ENCODE measurements around the gene RPEL1.
"Not testable (repeated sequence)": the region's sequence is repeated elsewhere in the genome, so short reads cannot be mapped to it uniquely, and the experiment has no call there.

Gene RPEL1

DNA sequence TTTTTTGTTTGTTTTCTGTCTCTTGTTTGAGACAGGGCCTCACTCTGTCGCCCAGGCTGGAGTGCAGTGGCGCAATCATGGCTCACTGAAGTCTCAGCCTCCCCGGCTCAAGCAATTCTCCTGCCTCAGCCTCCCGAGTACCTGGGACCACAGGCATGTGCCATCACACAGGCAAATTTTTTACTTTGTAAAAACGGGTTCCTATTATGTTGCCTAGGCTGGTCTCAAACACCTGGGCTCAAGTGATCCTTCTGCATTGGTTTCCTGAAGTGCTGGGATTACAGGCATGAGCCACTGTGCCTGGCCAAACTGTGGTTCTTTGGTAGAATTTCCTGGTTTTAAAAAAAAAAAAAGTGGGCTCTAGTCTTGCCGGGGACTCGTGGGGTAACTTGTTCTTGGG, at the start of gene RPEL1:
Gene RPEL1, plus strand, starts transcription at position 301 of the 400 bp plus-strand sequence. CDS start 110 bp downstream, outside the sequence.
- DNase-seq: not testable (repeated sequence)

DNA sequence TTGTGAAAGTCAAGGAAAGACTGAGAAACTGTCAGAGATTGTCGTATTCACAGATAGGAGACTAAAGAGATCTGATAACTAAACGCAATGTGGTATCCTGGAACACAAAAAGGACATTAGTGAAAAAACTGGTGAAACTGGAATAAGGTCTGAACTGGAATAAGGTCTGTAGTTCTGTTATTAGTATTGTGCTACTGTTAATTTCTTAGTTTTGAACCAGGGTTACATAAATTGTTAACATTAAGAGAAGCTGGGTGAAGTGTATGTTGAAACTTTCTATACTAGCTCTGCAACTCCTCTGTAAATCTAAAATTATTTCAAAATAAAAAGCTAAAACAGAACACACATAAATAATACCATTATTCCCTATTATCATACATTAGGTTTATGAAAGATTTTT, 49.2 kb upstream of the RPEL1 start:
- DNase-seq: no peak

- DNase-seq: no peak
Observed at GRCh38 chr10:103197174-103197573, 48.5 kb upstream of the RPEL1 start.

DNA sequence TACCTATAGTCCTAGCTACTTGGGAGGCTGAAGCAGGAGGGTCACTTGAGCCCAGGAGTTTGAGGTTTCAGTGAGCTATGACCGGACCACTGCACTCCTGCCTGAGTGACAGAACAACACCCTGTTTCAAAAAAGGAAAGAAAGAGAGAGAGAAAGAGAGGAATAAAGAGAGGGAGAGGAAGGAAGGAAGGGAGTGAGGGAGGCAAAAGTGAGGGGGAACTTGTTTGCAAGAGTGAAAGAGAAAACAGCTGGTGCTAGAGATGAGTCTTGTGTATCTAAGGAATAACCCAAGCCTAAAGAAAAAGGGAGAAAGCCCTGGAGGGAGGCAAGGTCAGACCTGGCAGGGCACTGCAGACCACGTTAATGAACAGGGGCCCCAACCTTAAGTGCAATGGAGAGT, 47.8 kb upstream of the RPEL1 start:
- DNase-seq: no peak

DNA sequence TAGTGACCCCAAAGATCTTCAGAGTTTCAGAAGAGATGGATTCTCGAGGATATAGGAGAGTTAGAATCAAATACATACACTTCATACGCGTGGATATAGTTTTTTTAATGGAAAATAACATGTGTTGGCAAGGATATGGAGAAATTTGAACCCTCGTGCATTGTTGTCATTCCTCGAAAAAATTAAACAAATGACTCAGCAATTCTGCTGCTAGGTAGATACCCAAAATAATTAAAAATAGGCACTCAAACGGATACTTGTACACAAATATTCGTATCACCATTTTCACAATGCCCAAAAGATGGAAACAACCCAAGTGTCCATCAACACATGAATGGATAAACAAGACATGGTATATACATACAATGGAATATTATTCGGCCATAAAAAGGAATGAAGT, 47.0 kb upstream of the RPEL1 start:
- no peak for DNase-seq

- DNase-seq: no peak
Observed at GRCh38 chr10:103199488-103199887, 46.2 kb upstream of the RPEL1 start.

DNA sequence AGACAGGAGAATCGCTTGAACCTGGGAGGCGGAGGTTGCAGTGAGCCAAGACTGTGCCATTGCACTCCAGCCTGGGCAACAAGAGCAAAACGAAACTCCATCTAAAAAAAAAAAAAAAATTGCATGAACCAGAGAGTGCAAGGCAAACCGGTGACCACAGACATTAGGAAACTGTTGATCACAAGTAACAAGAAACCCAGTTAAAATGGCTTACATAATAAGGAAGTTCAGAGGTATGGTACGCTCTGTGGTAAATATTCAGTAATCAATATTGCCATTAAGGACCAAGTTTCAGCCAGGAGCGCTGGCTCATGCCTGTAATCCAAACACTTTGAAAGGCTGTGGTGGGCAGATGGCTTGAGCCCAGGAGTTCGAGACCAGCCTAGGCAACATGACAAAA, 43.4 kb upstream of the RPEL1 start:
- DNase-seq: no peak

GRCh38 chr10:103203466-103203865, 42.2 kb upstream of the RPEL1 start:
- no peak for DNase-seq

- no peak for DNase-seq
Observed at GRCh38 chr10:103204353-103205255, 41.1 kb upstream of the RPEL1 start.

GRCh38 chr10:103205401-103205800, 40.3 kb upstream of the RPEL1 start:
- not testable (repeated sequence) for DNase-seq

GRCh38 chr10:103206715-103207114, 39.0 kb upstream of the RPEL1 start:
- DNase-seq: not testable (repeated sequence)

DNA sequence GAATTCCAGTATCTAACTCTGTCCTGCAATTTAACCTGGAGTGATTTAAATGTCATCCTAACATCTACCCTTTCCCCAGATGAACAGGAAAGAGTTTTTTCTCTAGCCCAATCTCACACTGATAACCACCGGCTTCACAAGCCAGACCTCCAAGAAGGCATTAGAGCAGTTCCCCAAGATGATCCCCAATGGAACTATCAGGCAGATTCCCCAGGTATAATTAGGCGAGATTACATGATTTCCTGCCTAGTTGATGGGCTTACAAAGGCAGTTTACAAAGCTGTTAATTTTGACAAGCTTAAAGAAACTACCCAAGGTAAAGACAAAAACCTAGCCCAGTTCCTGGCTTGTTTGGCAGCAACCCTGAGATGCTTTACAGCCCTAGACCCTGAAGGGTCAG, 38.5 kb upstream of the RPEL1 start:
- no peak for DNase-seq

GRCh38 chr10:103207643-103208042, 38.0 kb upstream of the RPEL1 start:
- not testable (repeated sequence) for DNase-seq

- DNase-seq: not testable (repeated sequence)
Observed at GRCh38 chr10:103210262-103210661, 35.4 kb upstream of the RPEL1 start.

DNA sequence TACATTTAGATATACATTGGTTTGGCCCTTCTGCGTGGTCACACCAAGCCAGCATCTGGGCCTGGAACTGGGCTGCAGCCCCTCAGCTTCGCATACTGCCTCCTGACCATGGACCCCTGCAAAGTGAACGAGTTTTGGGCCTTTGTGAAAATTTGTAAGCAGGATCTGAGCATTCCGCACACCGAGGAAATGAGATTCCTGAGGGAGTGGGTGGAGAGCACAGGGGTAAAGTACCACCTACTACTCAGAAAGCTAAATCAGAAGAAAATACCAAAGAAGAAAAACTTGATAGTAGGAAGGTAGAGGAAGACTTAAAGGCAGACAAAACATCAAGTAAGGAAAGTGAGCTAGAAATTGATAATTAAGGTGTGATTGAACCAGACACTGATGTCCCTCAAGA, 30.1 kb upstream of the RPEL1 start:
- DNase-seq: no peak

DNA sequence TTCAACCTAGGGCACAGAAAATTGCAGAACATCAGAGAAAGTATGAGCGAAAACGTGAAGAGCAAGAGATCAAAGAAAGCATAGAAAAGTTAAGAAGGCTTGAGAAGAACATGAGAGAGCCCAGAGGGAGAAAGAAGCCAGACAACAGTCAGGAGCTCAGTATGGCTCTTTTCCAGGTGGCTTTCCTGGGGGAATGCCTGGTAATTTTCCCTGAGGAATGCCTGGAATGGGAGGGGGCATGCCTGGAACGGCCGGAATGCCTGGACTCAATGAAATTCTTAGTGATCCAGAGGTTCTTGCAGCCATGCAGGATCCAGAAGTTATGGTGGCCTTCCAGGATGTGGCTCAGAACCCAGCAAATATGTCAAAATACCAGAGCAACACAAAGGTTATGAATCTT, 29.3 kb upstream of the RPEL1 start:
- not testable (repeated sequence) for DNase-seq

GRCh38 chr10:103224133-103224532, 21.6 kb upstream of the RPEL1 start:
- no peak for DNase-seq

GRCh38 chr10:103224721-103225120, 21.0 kb upstream of the RPEL1 start:
- not testable (repeated sequence) for DNase-seq

GRCh38 chr10:103225939-103226338, 19.7 kb upstream of the RPEL1 start:
- DNase-seq: no peak

DNA sequence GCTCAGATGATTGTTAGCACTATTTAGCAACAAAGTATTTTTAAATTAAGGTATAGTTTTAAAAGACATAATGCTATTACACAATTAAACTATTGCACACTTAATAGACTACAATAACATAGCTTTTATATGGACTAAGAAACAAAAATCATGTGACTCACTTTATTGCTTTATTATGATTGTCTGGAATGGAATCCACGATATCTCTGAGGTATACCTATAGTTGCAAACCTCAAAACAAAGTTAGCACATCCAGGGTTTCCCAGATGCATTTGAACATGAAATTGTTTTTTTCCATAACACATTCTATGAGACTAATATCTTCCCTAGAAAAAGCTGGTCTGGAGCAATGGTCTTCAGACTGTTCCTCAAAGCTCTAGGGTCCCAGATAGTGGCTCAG, 18.3 kb upstream of the RPEL1 start:
- DNase-seq: no peak

DNA sequence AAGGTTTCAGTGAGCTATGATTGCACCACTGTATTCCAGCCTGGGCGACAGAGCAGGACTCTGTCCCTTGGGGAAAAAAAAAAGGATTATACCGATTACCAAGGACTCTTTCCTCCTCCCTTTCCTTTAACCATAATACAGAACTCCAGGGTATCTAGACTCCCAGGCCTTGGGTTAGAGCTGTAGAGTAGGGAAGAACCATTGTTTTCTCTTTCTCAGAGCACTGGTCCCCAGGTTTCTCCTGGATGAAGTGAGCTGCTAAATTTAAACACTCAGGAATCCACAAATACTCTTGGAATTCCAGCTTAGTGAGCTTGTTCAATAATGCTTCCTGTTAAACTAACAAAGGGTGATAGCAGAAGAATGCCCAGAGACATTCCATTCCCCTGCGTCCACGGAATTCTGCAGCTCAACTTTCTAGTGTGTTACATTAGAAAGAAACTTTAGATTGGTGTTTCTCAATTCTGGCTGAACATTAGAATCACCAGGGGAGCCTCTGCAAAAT, 14.6 kb upstream of the RPEL1 start:
- DNase-seq: no peak

GRCh38 chr10:103232131-103232673, 13.5 kb upstream of the RPEL1 start:
- DNase-seq: no peak

- DNase-seq: no peak
Observed at GRCh38 chr10:103232772-103233488, 12.8 kb upstream of the RPEL1 start.

DNA sequence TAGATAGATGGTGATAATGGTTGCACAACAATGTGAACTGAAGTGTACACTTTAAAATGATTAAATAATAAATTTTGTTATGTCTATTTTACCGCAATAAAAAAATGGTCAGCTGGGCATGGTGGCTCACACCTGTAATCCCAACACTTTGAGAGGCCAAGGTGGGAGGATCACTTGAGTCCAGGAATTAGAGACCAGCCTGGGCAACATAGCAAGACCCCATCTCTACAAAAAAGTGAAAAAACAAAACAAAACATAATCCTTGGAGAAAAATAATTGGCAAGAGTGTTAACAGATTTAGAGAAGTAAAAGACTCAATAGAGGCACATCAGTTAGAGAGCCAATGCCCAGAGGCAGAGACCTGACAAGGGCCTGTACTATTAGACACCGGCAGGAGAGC, 9.9 kb upstream of the RPEL1 start:
- no peak for DNase-seq
